ENCODE data around the gene GPR78.

DNA sequence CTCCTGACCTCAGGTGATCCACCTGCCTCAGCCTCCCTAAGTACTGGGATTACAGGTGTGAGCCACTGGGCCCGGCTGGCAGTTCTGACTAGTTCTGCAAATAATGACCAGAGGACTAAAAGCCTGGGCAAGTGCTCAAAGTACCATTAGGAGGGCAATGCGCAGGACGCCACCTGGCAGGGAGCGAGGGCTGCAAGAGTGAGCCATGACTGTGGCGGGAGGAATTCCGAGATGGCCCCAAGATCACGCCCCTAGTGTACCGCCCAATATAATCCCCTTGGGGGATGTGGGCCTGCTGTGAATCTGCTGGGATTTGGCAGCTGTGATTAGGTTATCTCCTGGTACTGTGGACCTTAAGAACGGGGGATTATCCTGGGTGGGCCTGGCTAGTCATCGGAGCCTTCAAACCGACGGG is 26.2 kb upstream of the GPR78 start:
- TF ChIP-seq CTCF (tag by site-specific recombination; IDR thresholded peaks at IDR 0.05) (no peak), ZNF302 (tag by site-specific recombination; IDR thresholded peaks at IDR 0.05; ENCODE audit: low read depth) (no peak), MZF1 (tag by site-specific recombination; IDR thresholded peaks at IDR 0.05; ENCODE audit: borderline replicate concordance) (no peak), ZBTB17 (tag by site-specific recombination; IDR thresholded peaks at IDR 0.05) (no peak), ZNF350 (tag by site-specific recombination; IDR thresholded peaks at IDR 0.05) (no peak), ZNF707 (tag by site-specific recombination; IDR thresholded peaks at IDR 0.05) (no peak), YY1 (tag by site-specific recombination; IDR thresholded peaks at IDR 0.05) (no peak)
- TF ChIP-seq, protein P1, sequence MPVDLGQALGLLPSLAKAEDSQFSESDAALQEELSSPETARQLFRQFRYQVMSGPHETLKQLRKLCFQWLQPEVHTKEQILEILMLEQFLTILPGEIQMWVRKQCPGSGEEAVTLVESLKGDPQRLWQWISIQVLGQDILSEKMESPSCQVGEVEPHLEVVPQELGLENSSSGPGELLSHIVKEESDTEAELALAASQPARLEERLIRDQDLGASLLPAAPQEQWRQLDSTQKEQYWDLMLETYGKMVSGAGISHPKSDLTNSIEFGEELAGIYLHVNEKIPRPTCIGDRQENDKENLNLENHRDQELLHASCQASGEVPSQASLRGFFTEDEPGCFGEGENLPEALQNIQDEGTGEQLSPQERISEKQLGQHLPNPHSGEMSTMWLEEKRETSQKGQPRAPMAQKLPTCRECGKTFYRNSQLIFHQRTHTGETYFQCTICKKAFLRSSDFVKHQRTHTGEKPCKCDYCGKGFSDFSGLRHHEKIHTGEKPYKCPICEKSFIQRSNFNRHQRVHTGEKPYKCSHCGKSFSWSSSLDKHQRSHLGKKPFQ (tag by site-specific recombination; IDR thresholded peaks at IDR 0.05), result no peak

Measured in HEK293 (cell line).